C4-2B (cell line): ENCODE data around the gene L1TD1.

Experiments
- ZFX ChIP-seq: fragments of 450-650 bp; IDR thresholded peaks from 2 replicates; pipeline ENCODE4 v1.6.1; 2017
- TF ChIP-seq, protein P1 (sequence below): fragments of 450-650 bp; conservative IDR thresholded peaks from 2 replicates; pipeline ENCODE4 v1.5.1; 2017; ENCODE audit warnings: mild to moderate bottlenecking

DNA sequence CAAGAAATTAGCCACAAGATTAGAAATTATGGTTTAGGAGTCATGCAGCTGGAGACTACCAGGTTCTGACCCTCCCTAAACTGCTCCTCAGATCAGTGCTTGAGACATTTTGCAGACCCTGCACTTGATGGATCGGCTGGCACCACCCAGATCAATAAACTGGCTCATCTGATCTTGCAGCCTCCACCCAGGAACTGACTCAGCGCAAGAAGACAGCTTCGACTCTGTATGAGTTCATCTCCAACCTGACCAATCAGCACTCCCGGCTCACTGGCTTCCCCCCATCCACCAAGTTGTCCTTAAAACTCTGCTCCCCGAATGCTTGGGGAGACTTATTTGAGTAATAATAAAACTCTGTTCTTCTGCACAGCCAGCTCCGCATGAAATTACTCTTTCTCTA, 40.0 kb downstream of the L1TD1 start:
- TF ChIP-seq, protein P1, sequence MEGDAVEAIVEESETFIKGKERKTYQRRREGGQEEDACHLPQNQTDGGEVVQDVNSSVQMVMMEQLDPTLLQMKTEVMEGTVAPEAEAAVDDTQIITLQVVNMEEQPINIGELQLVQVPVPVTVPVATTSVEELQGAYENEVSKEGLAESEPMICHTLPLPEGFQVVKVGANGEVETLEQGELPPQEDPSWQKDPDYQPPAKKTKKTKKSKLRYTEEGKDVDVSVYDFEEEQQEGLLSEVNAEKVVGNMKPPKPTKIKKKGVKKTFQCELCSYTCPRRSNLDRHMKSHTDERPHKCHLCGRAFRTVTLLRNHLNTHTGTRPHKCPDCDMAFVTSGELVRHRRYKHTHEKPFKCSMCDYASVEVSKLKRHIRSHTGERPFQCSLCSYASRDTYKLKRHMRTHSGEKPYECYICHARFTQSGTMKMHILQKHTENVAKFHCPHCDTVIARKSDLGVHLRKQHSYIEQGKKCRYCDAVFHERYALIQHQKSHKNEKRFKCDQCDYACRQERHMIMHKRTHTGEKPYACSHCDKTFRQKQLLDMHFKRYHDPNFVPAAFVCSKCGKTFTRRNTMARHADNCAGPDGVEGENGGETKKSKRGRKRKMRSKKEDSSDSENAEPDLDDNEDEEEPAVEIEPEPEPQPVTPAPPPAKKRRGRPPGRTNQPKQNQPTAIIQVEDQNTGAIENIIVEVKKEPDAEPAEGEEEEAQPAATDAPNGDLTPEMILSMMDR: no peak
- no peak for TF ChIP-seq ZFX
